Astrocyte (in vitro differentiated cells and primary cell): ENCODE results near the gene C1QTNF2. TPM values are rescaled to one million over a fixed set of nuclear protein-coding genes. Genes with fewer than 3 reads are reported as not detected.

Source experiments
- DNase-seq: peaks from one replicate; pipeline ENCODE4 v3.0.0-alpha.2; 2010; ENCODE audit warnings: low read depth
- FAIRE-seq: peaks from 2 replicates; lab custom pipeline; 2011; peaks lifted over from hg19 to GRCh38; lab: Jason Lieb, UNC
- H2AFZ ChIP-seq: 2 replicates; pipeline ENCODE4 v1.6.0; 2012; ENCODE audit warnings: low read depth, low read length, inconsistent platforms
- H3K27ac ChIP-seq: 2 replicates; pipeline ENCODE4 v1.5.1; 2011; ENCODE audit warnings: low read depth, low read length, inconsistent platforms
- H3K27me3 ChIP-seq: 2 replicates; pipeline ENCODE4 v1.6.0; 2011; ENCODE audit warnings: low read length, inconsistent platforms; ENCODE audit not compliant: insufficient read depth
- H3K36me3 ChIP-seq: 2 replicates; pipeline ENCODE4 v1.5.1; 2011; ENCODE audit warnings: low read length, inconsistent platforms; ENCODE audit not compliant: insufficient read depth
- H3K4me1 ChIP-seq: 2 replicates; pipeline ENCODE4 v1.5.1; 2011; ENCODE audit warnings: low read length, inconsistent platforms; ENCODE audit not compliant: insufficient read depth
- H3K4me2 ChIP-seq: 2 replicates; pipeline ENCODE4 v1.6.0; 2012; ENCODE audit warnings: low read length, inconsistent platforms
- H3K4me3 ChIP-seq: 2 replicates; pipeline ENCODE4 v1.5.1; 2011; ENCODE audit warnings: low read depth, mild to moderate bottlenecking, low read length, inconsistent platforms; ENCODE audit not compliant: insufficient read depth
- H3K79me2 ChIP-seq: 2 replicates; pipeline ENCODE4 v1.6.0; 2012; ENCODE audit warnings: mild to moderate bottlenecking, low read length, inconsistent platforms; ENCODE audit not compliant: insufficient read depth
- H3K9ac ChIP-seq: 2 replicates; pipeline ENCODE4 v1.6.0; 2012; ENCODE audit warnings: mild to moderate bottlenecking, low read length, inconsistent platforms
- H3K9me3 ChIP-seq: 2 replicates; pipeline ENCODE4 v1.5.1; 2012; ENCODE audit warnings: low read depth, mild to moderate bottlenecking, low read length, inconsistent platforms; ENCODE audit not compliant: insufficient read depth
- H4K20me1 ChIP-seq: 2 replicates; pipeline ENCODE4 v1.6.0; 2012; ENCODE audit warnings: low read length, inconsistent platforms; ENCODE audit not compliant: insufficient read depth
- H3K27ac Mint-ChIP-seq: one replicate; pipeline ENCODE4 v1.8.0; 2021; ENCODE audit warnings: mild to moderate bottlenecking, mixed read lengths; ENCODE audit not compliant: unreplicated experiment
- H3K27me3 Mint-ChIP-seq: one replicate; pipeline ENCODE4 v1.8.0; 2021; ENCODE audit warnings: low read depth, mixed read lengths; ENCODE audit not compliant: unreplicated experiment
- H3K36me3 Mint-ChIP-seq: one replicate; pipeline ENCODE4 v1.8.0; 2021; ENCODE audit warnings: low read depth, mixed read lengths; ENCODE audit not compliant: unreplicated experiment
- H3K4me1 Mint-ChIP-seq: one replicate; pipeline ENCODE4 v1.8.0; 2021; ENCODE audit warnings: low read depth, mixed read lengths; ENCODE audit not compliant: unreplicated experiment
- H3K4me3 Mint-ChIP-seq: one replicate; pipeline ENCODE4 v1.8.0; 2021; ENCODE audit warnings: mild to moderate bottlenecking, moderate library complexity, mixed read lengths; ENCODE audit not compliant: unreplicated experiment
- H3K9me3 Mint-ChIP-seq: one replicate; pipeline ENCODE4 v1.8.0; 2021; ENCODE audit warnings: mild to moderate bottlenecking, mixed read lengths; ENCODE audit not compliant: unreplicated experiment
- CTCF ChIP-seq: IDR thresholded peaks from 2 replicates; pipeline ENCODE4 v1.5.1; 2011; ENCODE audit warnings: low read depth, mild to moderate bottlenecking, inconsistent platforms, low read length, moderate library complexity; ENCODE audit not compliant: insufficient read depth
- EZH2 ChIP-seq: IDR thresholded peaks from 2 replicates; pipeline ENCODE4 v1.6.1; 2012; ENCODE audit warnings: mild to moderate bottlenecking, low read length, inconsistent platforms; ENCODE audit not compliant: insufficient read depth
- total RNA-seq: library from RNA; stranded (reverse); gene quantifications from 2 replicates; pipeline ENCODE4 v1.2.1, GENCODE V29; 2021

Gene C1QTNF2
- total RNA-seq, 1 donor from 2014 or later, result 0.64 TPM

- H3K27ac ChIP-seq, result no peak overlapping the region
- no peaks in the 10 kb centered on the region for H3K36me3 ChIP-seq
- no peaks in the 10 kb centered on the region for H3K79me2 ChIP-seq
- H3K4me3 Mint-ChIP-seq, result no peak overlapping the region
- no peaks in the 10 kb centered on the region for H3K9me3 Mint-ChIP-seq
- no peak overlapping the region for H3K9ac ChIP-seq
- peaks cover 9% of the 10 kb centered on the region for H3K4me1 Mint-ChIP-seq
- no peak overlapping the region for H3K4me3 ChIP-seq
- H3K27me3 ChIP-seq, result no peaks in the 10 kb centered on the region
- no peaks in the 10 kb centered on the region for H3K4me1 ChIP-seq
- FAIRE-seq (no peak), DNase-seq (no peak)
- no peak overlapping the region for H3K4me2 ChIP-seq
- no peak for TF ChIP-seq CTCF
- no peak for TF ChIP-seq EZH2
- no peak overlapping the region for H3K27ac Mint-ChIP-seq
- H3K27me3 Mint-ChIP-seq, result peaks cover 14% of the 10 kb centered on the region
- H2AFZ ChIP-seq, result no peak overlapping the region
- H3K36me3 Mint-ChIP-seq, result no peaks in the 10 kb centered on the region
- no peaks in the 10 kb centered on the region for H3K9me3 ChIP-seq
- H4K20me1 ChIP-seq, result no peaks in the 10 kb centered on the region
These were observed 8.7 kb downstream of the C1QTNF2 start for GRCh38 chr5:160361624-160362228.

GRCh38 chr5:160360310-160360709 lies 10.1 kb downstream of the C1QTNF2 start:
- H3K27me3 ChIP-seq, result no peaks in the 10 kb centered on the region
- no peaks in the 10 kb centered on the region for H3K79me2 ChIP-seq
- peaks cover 19% of the 10 kb centered on the region for H3K27me3 Mint-ChIP-seq
- no peak overlapping the region for H3K4me3 ChIP-seq
- H2AFZ ChIP-seq, result no peak overlapping the region
- no peaks in the 10 kb centered on the region for H4K20me1 ChIP-seq
- peaks cover 9% of the 10 kb centered on the region for H3K4me1 Mint-ChIP-seq
- no peaks in the 10 kb centered on the region for H3K9me3 Mint-ChIP-seq
- H3K27ac Mint-ChIP-seq, result no peak overlapping the region
- H3K9ac ChIP-seq, result no peak overlapping the region
- FAIRE-seq (no peak), DNase-seq (no peak)
- H3K36me3 Mint-ChIP-seq, result no peaks in the 10 kb centered on the region
- H3K4me2 ChIP-seq, result no peak overlapping the region
- H3K27ac ChIP-seq, result no peak overlapping the region
- no peak for TF ChIP-seq EZH2
- TF ChIP-seq CTCF, result no peak
- H3K4me1 ChIP-seq, result no peaks in the 10 kb centered on the region
- no peaks in the 10 kb centered on the region for H3K9me3 ChIP-seq
- no peak overlapping the region for H3K4me3 Mint-ChIP-seq
- no peaks in the 10 kb centered on the region for H3K36me3 ChIP-seq

GRCh38 chr5:160359816-160360215 lies 10.6 kb downstream of the C1QTNF2 start:
- TF ChIP-seq EZH2 (no peak), CTCF (no peak)
- Mint-ChIP-seq H3K27ac (no peak overlapping the region), H3K4me3 (no peak overlapping the region), H3K4me1 (peaks cover 9% of the 10 kb centered on the region), H3K27me3 (peaks cover 19% of the 10 kb centered on the region), H3K9me3 (no peaks in the 10 kb centered on the region), H3K36me3 (no peaks in the 10 kb centered on the region)
- Histone ChIP-seq H3K36me3 (no peaks in the 10 kb centered on the region), H4K20me1 (no peaks in the 10 kb centered on the region), H3K4me1 (no peaks in the 10 kb centered on the region), H3K9me3 (no peaks in the 10 kb centered on the region), H3K27me3 (no peaks in the 10 kb centered on the region), H3K27ac (no peak overlapping the region), H3K9ac (no peak overlapping the region), H2AFZ (no peak overlapping the region), H3K4me3 (no peak overlapping the region), H3K79me2 (no peaks in the 10 kb centered on the region), H3K4me2 (no peak overlapping the region)
- DNase-seq, result no peak
- FAIRE-seq, result no peak
